ENCODE data around the gene PHIP. TPM values are rescaled to one million over a fixed set of nuclear protein-coding genes. Genes with fewer than 3 reads are reported as not detected.

Gene PHIP
- total RNA-seq, 1 experiment from 2014 or later = 53.6 TPM

- Histone ChIP-seq H3K18ac (ENCODE audit: insufficient read length, low read depth, low read length) (no peak overlapping the region), H2BK15ac (ENCODE audit: low read depth, low read length) (no peak overlapping the region), H2AK5ac (ENCODE audit: insufficient read length, low read length) (no peak overlapping the region), H3K56ac (ENCODE audit: insufficient read length, low read depth, low read length) (no peak overlapping the region), H3K79me2 (ENCODE audit: insufficient read depth, low read length) (peaks cover 5% of the 10 kb centered on the region), H3K4me1 (ENCODE audit: insufficient read depth, low read length) (no peaks in the 10 kb centered on the region), H2BK5ac (ENCODE audit: insufficient read length, low read length) (no peak overlapping the region), H3K23me2 (ENCODE audit: insufficient read length, low read depth, low read length, poor library complexity, severe bottlenecking) (no peaks in the 10 kb centered on the region), H2AFZ (ENCODE audit: low read length) (no peak overlapping the region), H3K79me1 (ENCODE audit: insufficient read depth, low read depth, low read length, poor library complexity, severe bottlenecking) (no peaks in the 10 kb centered on the region), H3T11ph (ENCODE audit: low read length) (no peak overlapping the region), H2BK20ac (ENCODE audit: low read depth, low read length, poor library complexity, severe bottlenecking) (no peak overlapping the region), H2BK12ac (ENCODE audit: insufficient read length, low read depth, low read length) (no peak overlapping the region), H3K9ac (ENCODE audit: extremely low read depth, insufficient read length, low read length) (no peak overlapping the region), H2BK120ac (ENCODE audit: low read depth, low read length, poor library complexity, severe bottlenecking) (no peak overlapping the region), H3K9me3 (ENCODE audit: control insufficient read depth, low read depth, low read length) (no peaks in the 10 kb centered on the region), H4K8ac (replicated peaks; ENCODE audit: insufficient read length, low read depth, low read length) (no peak overlapping the region), H4K91ac (ENCODE audit: insufficient read length, low read depth, low read length) (no peak overlapping the region), H3K4me2 (ENCODE audit: insufficient read depth, insufficient read length, low read length) (no peak overlapping the region), H3K14ac (ENCODE audit: insufficient read depth, low read length) (no peak overlapping the region), H3K23ac (ENCODE audit: insufficient read length, low read depth, low read length) (no peak overlapping the region), H4K20me1 (ENCODE audit: control insufficient read depth, insufficient read depth, insufficient read length) (no peaks in the 10 kb centered on the region), H3K27me3 (ENCODE audit: insufficient read depth, low read length) (no peaks in the 10 kb centered on the region), H4K5ac (ENCODE audit: insufficient read length, low read depth, low read length) (no peak overlapping the region), H3K27ac (ENCODE audit: insufficient read length, low read depth, low read length) (no peak overlapping the region), H3K4ac (ENCODE audit: low read depth, low read length) (no peak overlapping the region)
- no peaks in the 10 kb centered on the region for H3K9me3 Mint-ChIP-seq
- peaks cover 6 to 39% (median 35%) of the 10 kb centered on the region in 3 experiments; a peak in 6 of 7 replicates for H3K36me3 Mint-ChIP-seq (ENCODE audit: insufficient read depth in 1 of 3, low read depth in 3 of 3)
- no peak for DNase-seq
- H3K4me1 Mint-ChIP-seq = peaks cover 9 to 12% of the 10 kb centered on the region in 2 experiments
- H3K4me3 Mint-ChIP-seq = no peak overlapping the region
- TF ChIP-seq CTCF (conservative IDR thresholded peaks at IDR 0.05) = no peak
- H3K27me3 Mint-ChIP-seq (ENCODE audit: low read depth) = no peaks in the 10 kb centered on the region
- no CpG with 5 or more reads among the region's 3 CpGs for WGBS (ENCODE audit: extremely low coverage, insufficient read length, low lambda C conversion rate)
- H3K27ac Mint-ChIP-seq = no peak overlapping the region
These were observed 46.0 kb downstream of the PHIP start for GRCh38 chr6:79031821-79032590.

Data from H9 (cell line).